ENCODE measurements around the gene STXBP5. TPM values are rescaled to one million over a fixed set of nuclear protein-coding genes. Genes with fewer than 3 reads are reported as not detected.

The STXBP5 gene
- total RNA-seq, 1 donor from 2014 or later = 29.5 TPM

- peaks cover 21% of the 10 kb centered on the region for H3K4me1 Mint-ChIP-seq (ENCODE audit: low read depth)
- H3K27ac Mint-ChIP-seq = no peak overlapping the region
- H3K4me3 Mint-ChIP-seq = no peak overlapping the region
- H3K36me3 Mint-ChIP-seq (ENCODE audit: low read depth) = peaks cover 27% of the 10 kb centered on the region
- no peaks in the 10 kb centered on the region for H3K9me3 Mint-ChIP-seq
- intact Hi-C loops (cut with micrococcal nuclease) = no loop called here
- no peak for DNase-seq (ENCODE audit: low spot score)
- H3K27me3 Mint-ChIP-seq (ENCODE audit: insufficient read depth) = no peaks in the 10 kb centered on the region
Observed at GRCh38 chr6:147220345-147220744, 16.1 kb downstream of the STXBP5 start.

- H3K9me3 Mint-ChIP-seq = no peaks in the 10 kb centered on the region
- intact Hi-C loops (cut with micrococcal nuclease) = no loop called here
- H3K27me3 Mint-ChIP-seq (ENCODE audit: insufficient read depth) = no peaks in the 10 kb centered on the region
- no peak for DNase-seq (ENCODE audit: low spot score)
- peaks cover 30% of the 10 kb centered on the region for H3K36me3 Mint-ChIP-seq (ENCODE audit: low read depth)
- peaks cover 21% of the 10 kb centered on the region for H3K4me1 Mint-ChIP-seq (ENCODE audit: low read depth)
- no peak overlapping the region for H3K4me3 Mint-ChIP-seq
- no peak overlapping the region for H3K27ac Mint-ChIP-seq
Observed at GRCh38 chr6:147221739-147222138, 17.5 kb downstream of the STXBP5 start.

GRCh38 chr6:147222160-147222838 lies 18.1 kb downstream of the STXBP5 start:
- H3K4me1 Mint-ChIP-seq (ENCODE audit: low read depth) = peaks cover 24% of the 10 kb centered on the region
- H3K27ac Mint-ChIP-seq = no peak overlapping the region

GRCh38 chr6:147223736-147224135 lies 19.5 kb downstream of the STXBP5 start:
- Mint-ChIP-seq H3K27me3 (ENCODE audit: insufficient read depth) (no peaks in the 10 kb centered on the region), H3K9me3 (no peaks in the 10 kb centered on the region), H3K4me3 (no peak overlapping the region), H3K4me1 (ENCODE audit: low read depth) (peaks cover 34% of the 10 kb centered on the region), H3K36me3 (ENCODE audit: low read depth) (peaks cover 28% of the 10 kb centered on the region), H3K27ac (no peak overlapping the region)
- intact Hi-C loops (cut with micrococcal nuclease) = no loop called here
- no peak for DNase-seq (ENCODE audit: low spot score)

More at GRCh38 chr6:147222160-147222838, 18.1 kb downstream of the STXBP5 start:
- Mint-ChIP-seq H3K4me3 (no peak overlapping the region), H3K36me3 (ENCODE audit: low read depth) (peaks cover 30% of the 10 kb centered on the region), H3K9me3 (no peaks in the 10 kb centered on the region), H3K27me3 (ENCODE audit: insufficient read depth) (no peaks in the 10 kb centered on the region)
- no peak for DNase-seq (ENCODE audit: low spot score)
- intact Hi-C loops (cut with micrococcal nuclease) = no loop called here

- Mint-ChIP-seq H3K27ac (no peak overlapping the region), H3K27me3 (ENCODE audit: insufficient read depth) (no peaks in the 10 kb centered on the region), H3K4me3 (no peak overlapping the region), H3K36me3 (ENCODE audit: low read depth) (peaks cover 25% of the 10 kb centered on the region), H3K9me3 (no peaks in the 10 kb centered on the region), H3K4me1 (ENCODE audit: low read depth) (peaks cover 27% of the 10 kb centered on the region)
- intact Hi-C loops (cut with micrococcal nuclease) = no loop called here
- no peak for DNase-seq (ENCODE audit: low spot score)
Observed at GRCh38 chr6:147226163-147226724, 22.0 kb downstream of the STXBP5 start.

GRCh38 chr6:147226877-147227276 lies 22.7 kb downstream of the STXBP5 start:
- H3K27ac Mint-ChIP-seq = no peak overlapping the region
- no peak overlapping the region for H3K4me3 Mint-ChIP-seq
- intact Hi-C loops (cut with micrococcal nuclease) = no loop called here
- H3K4me1 Mint-ChIP-seq (ENCODE audit: low read depth) = peaks cover 24% of the 10 kb centered on the region
- peaks cover 23% of the 10 kb centered on the region for H3K36me3 Mint-ChIP-seq (ENCODE audit: low read depth)
- no peaks in the 10 kb centered on the region for H3K27me3 Mint-ChIP-seq (ENCODE audit: insufficient read depth)
- H3K9me3 Mint-ChIP-seq = no peaks in the 10 kb centered on the region
- DNase-seq (ENCODE audit: low spot score) = no peak

- Mint-ChIP-seq H3K4me3 (no peak overlapping the region), H3K36me3 (ENCODE audit: low read depth) (peaks cover 18% of the 10 kb centered on the region), H3K27ac (no peak overlapping the region), H3K27me3 (ENCODE audit: insufficient read depth) (no peaks in the 10 kb centered on the region), H3K9me3 (no peaks in the 10 kb centered on the region), H3K4me1 (ENCODE audit: low read depth) (peaks cover 14% of the 10 kb centered on the region)
- DNase-seq (ENCODE audit: low spot score) = no peak
- intact Hi-C loops (cut with micrococcal nuclease) = no loop called here
Observed at GRCh38 chr6:147227770-147228320, 23.6 kb downstream of the STXBP5 start.

GRCh38 chr6:147231589-147231988 lies 27.4 kb downstream of the STXBP5 start:
- Mint-ChIP-seq H3K4me3 (no peak overlapping the region), H3K27me3 (ENCODE audit: insufficient read depth) (no peaks in the 10 kb centered on the region), H3K27ac (no peak overlapping the region), H3K36me3 (ENCODE audit: low read depth) (peaks cover 10% of the 10 kb centered on the region), H3K4me1 (ENCODE audit: low read depth) (peaks cover 12% of the 10 kb centered on the region), H3K9me3 (no peaks in the 10 kb centered on the region)
- intact Hi-C loops (cut with micrococcal nuclease) = no loop called here
- no peak for DNase-seq (ENCODE audit: low spot score)

- Mint-ChIP-seq H3K27ac (no peak overlapping the region), H3K36me3 (ENCODE audit: low read depth) (peaks cover 16% of the 10 kb centered on the region), H3K4me3 (no peak overlapping the region), H3K27me3 (ENCODE audit: insufficient read depth) (no peaks in the 10 kb centered on the region), H3K4me1 (ENCODE audit: low read depth) (no peaks in the 10 kb centered on the region), H3K9me3 (no peaks in the 10 kb centered on the region)
- no peak for DNase-seq (ENCODE audit: low spot score)
- intact Hi-C loops (cut with micrococcal nuclease) = no loop called here
Observed at GRCh38 chr6:147234685-147235084, 30.5 kb downstream of the STXBP5 start.

- H3K9me3 Mint-ChIP-seq = no peaks in the 10 kb centered on the region
- H3K36me3 Mint-ChIP-seq (ENCODE audit: low read depth) = peaks cover 21% of the 10 kb centered on the region
- H3K27ac Mint-ChIP-seq = no peak overlapping the region
- intact Hi-C loops (cut with micrococcal nuclease) = no loop called here
- no peak for DNase-seq (ENCODE audit: low spot score)
- H3K4me1 Mint-ChIP-seq (ENCODE audit: low read depth) = no peaks in the 10 kb centered on the region
- H3K4me3 Mint-ChIP-seq = no peak overlapping the region
- no peaks in the 10 kb centered on the region for H3K27me3 Mint-ChIP-seq (ENCODE audit: insufficient read depth)
Observed at GRCh38 chr6:147238164-147238563, 33.9 kb downstream of the STXBP5 start.

GRCh38 chr6:147238906-147239305 lies 34.7 kb downstream of the STXBP5 start:
- intact Hi-C loops (cut with micrococcal nuclease) = no loop called here
- no peak for DNase-seq (ENCODE audit: low spot score)
- Mint-ChIP-seq H3K36me3 (ENCODE audit: low read depth) (peaks cover 21% of the 10 kb centered on the region), H3K27ac (no peak overlapping the region), H3K9me3 (no peaks in the 10 kb centered on the region), H3K27me3 (ENCODE audit: insufficient read depth) (no peaks in the 10 kb centered on the region), H3K4me1 (ENCODE audit: low read depth) (no peaks in the 10 kb centered on the region), H3K4me3 (no peak overlapping the region)

- intact Hi-C loops (cut with micrococcal nuclease) = no loop called here
- no peak overlapping the region for H3K27ac Mint-ChIP-seq
Observed at GRCh38 chr6:147244832-147245231, 40.6 kb downstream of the STXBP5 start.

GRCh38 chr6:147245693-147246092 lies 41.5 kb downstream of the STXBP5 start:
- H3K27me3 Mint-ChIP-seq (ENCODE audit: insufficient read depth) = no peaks in the 10 kb centered on the region
- intact Hi-C loops (cut with micrococcal nuclease) = no loop called here
- H3K27ac Mint-ChIP-seq = no peak overlapping the region
- H3K4me3 Mint-ChIP-seq = no peak overlapping the region
- peaks cover 6% of the 10 kb centered on the region for H3K4me1 Mint-ChIP-seq (ENCODE audit: low read depth)
- DNase-seq (ENCODE audit: low spot score) = no peak
- peaks cover 26% of the 10 kb centered on the region for H3K36me3 Mint-ChIP-seq (ENCODE audit: low read depth)
- peaks cover 9% of the 10 kb centered on the region for H3K9me3 Mint-ChIP-seq

More at GRCh38 chr6:147244832-147245231, 40.6 kb downstream of the STXBP5 start:
- DNase-seq (ENCODE audit: low spot score) = no peak
- Mint-ChIP-seq H3K4me1 (ENCODE audit: low read depth) (peaks cover 6% of the 10 kb centered on the region), H3K9me3 (peaks cover 6% of the 10 kb centered on the region), H3K36me3 (ENCODE audit: low read depth) (peaks cover 23% of the 10 kb centered on the region), H3K27me3 (ENCODE audit: insufficient read depth) (no peaks in the 10 kb centered on the region), H3K4me3 (no peak overlapping the region)

Data from activated T-helper 1 cell treated with anti-CD3 and anti-CD28 coated beads, Interleukin-12 subunit alpha, Interleukin-12 subunit beta, Interleukin-2, Interleukin-4 antibody, amounts not matched to agents 30 ng/mL and 10 ng/mL and 1 ng/mL, durations not matched to agents 14 hours and 24 hours and 36 hours (primary cell).